ENCODE measurements around the gene NNMT.

NNMT gene

GRCh38 chr11:114353443-114353842 is 57.2 kb downstream of the NNMT start:
- no peak for DNase-seq

GRCh38 chr11:114354076-114354475 is 57.9 kb downstream of the NNMT start:
- DNase-seq = no peak

- no peak for DNase-seq
Measured at GRCh38 chr11:114358716-114359115, 62.5 kb downstream of the NNMT start.

- DNase-seq = no peak
Measured at GRCh38 chr11:114359342-114359741, 63.1 kb downstream of the NNMT start.

GRCh38 chr11:114362326-114362725 is 66.1 kb downstream of the NNMT start:
- DNase-seq = no peak

GRCh38 chr11:114362958-114363357 is 66.8 kb downstream of the NNMT start:
- DNase-seq = no peak
